GM12878 (cell line): Measurements from ENCODE around the gene ARL15. TPM values are rescaled to one million over a fixed set of nuclear protein-coding genes. Genes with fewer than 3 reads are reported as not detected.

ENCODE experiments used
- ATAC-seq: fragments of 200-7000 bp; cut with Tn5 transposase; 3 replicates; pipeline ENCODE4 v1.9.1; 2020; ENCODE audit warnings: mild to moderate bottlenecking, moderate library complexity
- BruUV-seq: library from RNA; stranded (reverse); fragments of 400-500 nt; replicated peaks from 2 replicates; lab custom pipeline; 2021; lab: Mats Ljungman, UMichigan
- CTCF ChIA-PET: fragments of 300-600 bp; sonication (Branson Sonifier 250); formaldehyde crosslinking; extraction: SDS; loops from one replicate; lab custom pipeline; 2021; ENCODE audit warnings: inconsistent platforms; lab: Yijun Ruan, JAX
- POLR2A ChIA-PET: fragments of 350-600 bp; formaldehyde crosslinking; extraction: SDS; loops from one replicate; lab custom pipeline; 2021; ENCODE audit warnings: inconsistent platforms; lab: Charles Lee
- RAD21 ChIA-PET: fragments of 300-600 bp; sonication (Branson Sonifier 250); formaldehyde crosslinking; loops from one replicate; lab custom pipeline; 2023; ENCODE audit warnings: antibody characterized with exemption; ENCODE audit not compliant: unreplicated experiment; lab: Charles Lee
- SMC1A ChIA-PET: fragments of 300-600 bp; sonication (Branson Sonifier 250); formaldehyde crosslinking; loops from one replicate; lab custom pipeline; 2023; ENCODE audit not compliant: unreplicated experiment, uncharacterized antibody; lab: Charles Lee
- DNase-seq: peaks from one replicate; pipeline ENCODE4 v3.0.0-alpha.2; 2011; ENCODE audit warnings: low read depth, low spot score
- FAIRE-seq: peaks from 3 replicates; lab custom pipeline; 2011; peaks lifted over from hg19 to GRCh38; lab: Jason Lieb, UNC
- H2AFZ ChIP-seq: 2 replicates; pipeline ENCODE4 v1.6.0; 2011; ENCODE audit warnings: low read depth, low read length, control low read depth; ENCODE audit not compliant: control insufficient read depth
- H3K27ac ChIP-seq: 2 replicates; pipeline ENCODE4 v1.5.1; 2011; ENCODE audit warnings: control low read depth; ENCODE audit not compliant: control insufficient read depth, insufficient read depth
- H3K27me3 ChIP-seq, 2 experiments: replicated peaks in 1 of 2; 2 replicates each; pipeline versions ENCODE4 v1.6.0 to v1.6.1; 2011; ENCODE audit warnings: low read length in 1 of 2; ENCODE audit not compliant: control insufficient read depth in 2 of 2, insufficient read depth in 2 of 2
- H3K36me3 ChIP-seq, 2 experiments: 2 replicates each; pipeline ENCODE4 v1.5.1; 2011; ENCODE audit warnings: low read length in 1 of 2; ENCODE audit not compliant: control insufficient read depth in 2 of 2, insufficient read depth in 2 of 2
- H3K4me1 ChIP-seq: 2 replicates; pipeline ENCODE4 v1.6.1; 2011; ENCODE audit warnings: mild to moderate bottlenecking, low read length, moderate library complexity, mixed read lengths; ENCODE audit not compliant: control insufficient read depth, insufficient read depth
- H3K4me2 ChIP-seq: 2 replicates; pipeline ENCODE4 v1.6.0; 2011; ENCODE audit warnings: control low read depth; ENCODE audit not compliant: control insufficient read depth, insufficient read depth
- H3K4me3 ChIP-seq: fragments of 200-600 bp; sonication (generic); 2 replicates; pipeline ENCODE4 v1.5.1; 2016
- H3K79me2 ChIP-seq: 2 replicates; pipeline ENCODE4 v1.6.0; 2011; ENCODE audit warnings: low read length; ENCODE audit not compliant: control insufficient read depth, insufficient read depth
- H3K9ac ChIP-seq: 2 replicates; pipeline ENCODE4 v1.8.0; 2011; ENCODE audit warnings: low read length, control low read depth, mixed read lengths; ENCODE audit not compliant: control insufficient read depth, insufficient read depth
- H3K9me3 ChIP-seq: replicated peaks from 3 replicates; pipeline ENCODE4 v1.5.1; 2011; ENCODE audit warnings: mild to moderate bottlenecking, low read length; ENCODE audit not compliant: control insufficient read depth, insufficient read depth
- H4K20me1 ChIP-seq: 2 replicates; pipeline ENCODE4 v1.6.0; 2011; ENCODE audit not compliant: control insufficient read depth, insufficient read depth
- ZBTB40 ChIP-seq: fragments of 450-650 bp; IDR thresholded peaks from 2 replicates; pipeline ENCODE4 v1.6.1; 2016; ENCODE audit warnings: mild to moderate bottlenecking, moderate library complexity, borderline replicate concordance
- WGBS: methylation state at CpG from one replicate; pipeline ENCODE4 v1.1.6; 2016; ENCODE audit warnings: low lambda C conversion rate; ENCODE audit not compliant: insufficient replicate concordance, insufficient coverage; ENCODE audit errors: missing lambda C conversion rate; 5-methylcytosine and 5-hydroxymethylcytosine counted together
- in situ Hi-C: fragments of 300-500 bp; cut with MboI; formaldehyde crosslinking; loops from 9 replicates; pipeline ENCODE4 v1.14.3; 2018; ENCODE audit warnings: mixed read lengths
- intact Hi-C: fragments of 100-400 bp; cut with micrococcal nuclease; formaldehyde crosslinking; loops from one replicate; pipeline ENCODE4 v1.14.2; 2022; ENCODE audit not compliant: unreplicated experiment
- polyA plus RNA-seq, 11 experiments: library from polyadenylated mRNA; depleted of rRNA in 4 of 11; unstranded in 6 of 11; stranded (reverse) in 5 of 11; fragments of >200 nt; fragmentation: Nextera tagmentation in 4 of 11; fragmentation: Illumina TruSeq in 1 of 11; extraction: Ambion mirVana in 4 of 11; extraction: Trizol in 1 of 11; gene quantifications; 1 replicate in 1 of 11; 2 replicates in 10 of 11; pipeline versions ENCODE4 v1.2.1 to v1.2.3, GENCODE V29; 2011 to 2016; ENCODE audit warnings: inconsistent platforms in 2 of 11, missing spikeins in 2 of 11, low read depth in 1 of 11
- total RNA-seq, 4 experiments: library from RNA; depleted of rRNA in 3 of 4; stranded (reverse); fragments of >200 nt in 3 of 4; fragmentation: Illumina TruSeq in 1 of 4; extraction: Trizol in 1 of 4; gene quantifications; 2 replicates each; pipeline versions ENCODE4 v1.2.1 to v1.2.3, GENCODE V29; 2013 to 2021
- TF ChIP-seq, protein P1 (sequence below): IDR thresholded peaks from 2 replicates; pipeline ENCODE4 v1.6.1; 2012; ENCODE audit warnings: low read length, inconsistent platforms

ARL15 gene
- total and polyA plus RNA-seq, 10 of the 15 experiments (the other 5 are each of a cell fraction or from before 2014, with no cell fraction given), result 3.6 to 11.0 (median 7.7) TPM

- in situ Hi-C loops, result no loop called here
- H3K36me3 ChIP-seq, result no peaks in the 10 kb centered on the region; a peak in 1 of 4 replicates
- ChIA-PET RAD21 (no interaction called here), POLR2A (no interaction called here), SMC1A (interaction anchor here (0.6 kb wide), 1 partner anchor 1190 kb away, joined by 4 read pairs; no protein-coding TSS in a partner anchor), CTCF (interaction anchor here (0.5 kb wide), 1 partner anchor 17 kb away, joined by 3 read pairs; no protein-coding TSS in a partner anchor)
- TF ChIP-seq, protein P1, sequence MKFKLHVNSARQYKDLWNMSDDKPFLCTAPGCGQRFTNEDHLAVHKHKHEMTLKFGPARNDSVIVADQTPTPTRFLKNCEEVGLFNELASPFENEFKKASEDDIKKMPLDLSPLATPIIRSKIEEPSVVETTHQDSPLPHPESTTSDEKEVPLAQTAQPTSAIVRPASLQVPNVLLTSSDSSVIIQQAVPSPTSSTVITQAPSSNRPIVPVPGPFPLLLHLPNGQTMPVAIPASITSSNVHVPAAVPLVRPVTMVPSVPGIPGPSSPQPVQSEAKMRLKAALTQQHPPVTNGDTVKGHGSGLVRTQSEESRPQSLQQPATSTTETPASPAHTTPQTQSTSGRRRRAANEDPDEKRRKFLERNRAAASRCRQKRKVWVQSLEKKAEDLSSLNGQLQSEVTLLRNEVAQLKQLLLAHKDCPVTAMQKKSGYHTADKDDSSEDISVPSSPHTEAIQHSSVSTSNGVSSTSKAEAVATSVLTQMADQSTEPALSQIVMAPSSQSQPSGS, result no peak
- no peak for ATAC-seq
- no TSS peak for BruUV-seq
- FAIRE-seq, result no peak
- H3K9ac ChIP-seq, result no peak overlapping the region
- H3K4me2 ChIP-seq, result no peak overlapping the region
- 82% methylated on average over 2 of the region's 2 CpGs for WGBS
- no peak overlapping the region for H3K4me3 ChIP-seq
- H2AFZ ChIP-seq, result no peak overlapping the region
- intact Hi-C loops, result no loop called here
- no peaks in the 10 kb centered on the region for H3K79me2 ChIP-seq
- DNase-seq, result no peak
- no peaks in the 10 kb centered on the region for H3K4me1 ChIP-seq
- H3K9me3 ChIP-seq, result no peaks in the 10 kb centered on the region
- 0 out of 2 replicates have a peak, but pooled peaks cover 3% of the 10 kb centered on the region for H4K20me1 ChIP-seq
- H3K27ac ChIP-seq, result no peak overlapping the region
- H3K27me3 ChIP-seq, result no peaks in the 10 kb centered on the region
Observed at GRCh38 chr5:54274944-54275343, 35.4 kb downstream of the ARL15 start.

GRCh38 chr5:54273715-54274114, 36.7 kb downstream of the ARL15 start:
- Histone ChIP-seq H3K27me3 (no peaks in the 10 kb centered on the region), H3K4me1 (no peaks in the 10 kb centered on the region), H3K9me3 (no peaks in the 10 kb centered on the region), H3K9ac (no peak overlapping the region), H4K20me1 (0 out of 2 replicates have a peak, but pooled peaks cover 3% of the 10 kb centered on the region), H3K36me3 (no peaks in the 10 kb centered on the region), H3K79me2 (no peaks in the 10 kb centered on the region), H3K4me2 (no peak overlapping the region), H3K27ac (no peak overlapping the region), H3K4me3 (no peak overlapping the region), H2AFZ (no peak overlapping the region)
- ATAC-seq (no peak), DNase-seq (no peak), FAIRE-seq (no peak)
- ChIA-PET RAD21 (no interaction called here), SMC1A (no interaction called here), POLR2A (no interaction called here), CTCF (no interaction called here)
- in situ Hi-C loops (no loop called here), intact Hi-C loops (no loop called here)
- no TSS peak for BruUV-seq
- WGBS, result 79% methylated on average over 6 of the region's 6 CpGs
- TF ChIP-seq ZBTB40, result no peak
